Loucy (cell line): ENCODE results near the gene LIPC.

ENCODE experiments used
- H2AFZ ChIP-seq: fragments of 200-600 bp; sonication (generic); 2 replicates; pipeline ENCODE4 v1.6.0; 2016; ENCODE audit warnings: antibody characterized with exemption, mild to moderate bottlenecking, low read length, moderate library complexity
- H3F3A ChIP-seq: fragments of 200-600 bp; 2 replicates; pipeline ENCODE4 v1.6.0; 2016; ENCODE audit warnings: antibody characterized with exemption, low read depth, mild to moderate bottlenecking
- H3K27me3 ChIP-seq: fragments of 200-600 bp; sonication (generic); 2 replicates; pipeline ENCODE4 v1.6.1; 2014; ENCODE audit warnings: low read length, mild to moderate bottlenecking; ENCODE audit not compliant: insufficient read depth, poor library complexity, severe bottlenecking
- H3K36me3 ChIP-seq: fragments of 200-600 bp; sonication (generic); 2 replicates; pipeline ENCODE4 v1.6.1; 2016; ENCODE audit warnings: low read length; ENCODE audit not compliant: insufficient read depth
- H3K4me1 ChIP-seq: fragments of 200-600 bp; sonication (generic); 2 replicates; pipeline ENCODE4 v1.5.1; 2014; ENCODE audit warnings: low read length, mild to moderate bottlenecking; ENCODE audit not compliant: insufficient read depth, poor library complexity, severe bottlenecking
- H3K4me2 ChIP-seq: fragments of 200-600 bp; sonication (generic); 2 replicates; pipeline ENCODE4 v1.6.0; 2014; ENCODE audit warnings: antibody characterized with exemption, low read length, low read depth, mild to moderate bottlenecking; ENCODE audit not compliant: poor library complexity, severe bottlenecking
- H3K4me3 ChIP-seq: fragments of 200-600 bp; sonication (generic); 2 replicates; pipeline ENCODE4 v1.5.1; 2014; ENCODE audit warnings: low read length, mild to moderate bottlenecking, mixed read lengths; ENCODE audit not compliant: poor library complexity, severe bottlenecking
- H3K79me2 ChIP-seq: fragments of 200-600 bp; sonication (generic); 2 replicates; pipeline ENCODE4 v1.6.1; 2014; ENCODE audit warnings: low read length; ENCODE audit not compliant: insufficient read depth
- H3K9ac ChIP-seq: fragments of 200-600 bp; sonication (generic); 2 replicates; pipeline ENCODE4 v1.6.0; 2014; ENCODE audit warnings: mild to moderate bottlenecking, low read depth, low read length, moderate library complexity; ENCODE audit not compliant: poor library complexity, severe bottlenecking
- H3K9me2 ChIP-seq: fragments of 200-600 bp; sonication (generic); replicated peaks from 2 replicates; pipeline ENCODE4 v1.6.1; 2016; ENCODE audit warnings: low read depth, low read length, mixed read lengths
- H3K9me3 ChIP-seq: fragments of 200-600 bp; sonication (generic); 2 replicates; pipeline ENCODE4 v1.6.1; 2014; ENCODE audit warnings: mild to moderate bottlenecking, antibody characterized with exemption, low read length, low read depth; ENCODE audit not compliant: insufficient read depth
- H4K20me1 ChIP-seq: fragments of 200-600 bp; sonication (generic); 2 replicates; pipeline ENCODE4 v1.6.0; 2014; ENCODE audit warnings: antibody characterized with exemption, low read length, mild to moderate bottlenecking; ENCODE audit not compliant: insufficient read depth, poor library complexity, severe bottlenecking
- EZH2phosphoT487 ChIP-seq: fragments of 200-600 bp; IDR thresholded peaks from 2 replicates; pipeline ENCODE4 v1.6.1; 2018; ENCODE audit warnings: antibody characterized with exemption, mild to moderate bottlenecking, moderate library complexity, borderline replicate concordance
- TF ChIP-seq, protein P1 (sequence below): fragments of 200-600 bp; sonication (generic); conservative IDR thresholded peaks from 2 replicates; pipeline ENCODE4 v1.5.1; 2014; ENCODE audit warnings: mild to moderate bottlenecking, antibody characterized with exemption, low read length

The LIPC gene

DNA sequence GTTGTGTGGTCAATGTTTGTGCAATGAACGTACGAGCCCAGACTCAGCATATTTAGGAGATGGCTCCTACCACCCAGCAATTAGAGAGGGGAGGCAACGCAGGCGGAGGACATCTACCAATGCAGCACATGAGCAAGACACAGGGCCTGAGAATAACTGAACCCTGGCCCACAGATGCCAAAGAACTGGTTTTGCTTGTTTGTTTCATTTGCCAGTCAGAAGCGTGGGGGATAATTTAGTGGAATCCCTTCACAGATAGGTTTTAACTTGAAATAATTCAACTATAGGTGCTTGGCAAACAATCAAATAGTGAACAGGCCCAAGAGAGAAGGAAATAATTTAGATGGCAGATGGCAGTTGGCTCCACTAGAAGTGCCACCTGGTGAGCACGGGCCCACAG lies 54.8 kb downstream of the LIPC start:
- peaks cover 32% of the 10 kb centered on the region for H3K4me1 ChIP-seq

DNA sequence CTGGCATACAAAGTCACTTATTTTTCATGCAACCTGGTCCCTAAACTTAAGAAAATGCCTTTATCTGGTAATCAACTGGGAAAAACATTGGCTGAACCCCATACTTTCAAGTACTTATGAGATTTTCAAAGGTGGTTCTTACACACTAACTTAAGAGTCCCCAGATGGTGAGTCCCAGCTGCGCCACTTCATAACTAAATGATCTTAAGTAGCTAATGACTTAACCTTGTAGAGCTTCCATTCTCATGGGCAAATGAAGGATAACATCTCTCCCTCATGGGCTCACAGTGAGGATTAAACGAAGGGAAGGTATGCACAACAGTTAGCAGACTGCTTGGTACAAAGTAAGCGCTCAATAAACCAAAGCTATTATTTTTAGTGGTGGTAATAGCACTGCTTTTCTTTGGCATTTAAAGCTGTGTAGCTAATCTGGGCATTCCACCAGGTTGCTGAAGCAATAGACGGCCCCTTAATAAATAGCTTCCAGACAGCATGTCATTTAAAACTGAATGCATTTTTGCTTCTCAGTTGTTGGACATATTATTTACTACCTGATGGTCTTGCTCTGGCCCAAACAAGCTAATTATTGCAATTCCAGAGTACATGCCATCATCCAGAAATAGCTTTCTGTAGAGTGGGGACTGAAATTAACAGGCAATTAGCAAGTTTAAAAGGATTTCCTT lies 55.4 kb downstream of the LIPC start:
- no peak overlapping the region for H3K4me3 ChIP-seq
- no peaks in the 10 kb centered on the region for H3K36me3 ChIP-seq
- no peaks in the 10 kb centered on the region for H3K27me3 ChIP-seq
- no peak overlapping the region for H2AFZ ChIP-seq
- no peak for TF ChIP-seq EZH2phosphoT487
- TF ChIP-seq, protein P1, sequence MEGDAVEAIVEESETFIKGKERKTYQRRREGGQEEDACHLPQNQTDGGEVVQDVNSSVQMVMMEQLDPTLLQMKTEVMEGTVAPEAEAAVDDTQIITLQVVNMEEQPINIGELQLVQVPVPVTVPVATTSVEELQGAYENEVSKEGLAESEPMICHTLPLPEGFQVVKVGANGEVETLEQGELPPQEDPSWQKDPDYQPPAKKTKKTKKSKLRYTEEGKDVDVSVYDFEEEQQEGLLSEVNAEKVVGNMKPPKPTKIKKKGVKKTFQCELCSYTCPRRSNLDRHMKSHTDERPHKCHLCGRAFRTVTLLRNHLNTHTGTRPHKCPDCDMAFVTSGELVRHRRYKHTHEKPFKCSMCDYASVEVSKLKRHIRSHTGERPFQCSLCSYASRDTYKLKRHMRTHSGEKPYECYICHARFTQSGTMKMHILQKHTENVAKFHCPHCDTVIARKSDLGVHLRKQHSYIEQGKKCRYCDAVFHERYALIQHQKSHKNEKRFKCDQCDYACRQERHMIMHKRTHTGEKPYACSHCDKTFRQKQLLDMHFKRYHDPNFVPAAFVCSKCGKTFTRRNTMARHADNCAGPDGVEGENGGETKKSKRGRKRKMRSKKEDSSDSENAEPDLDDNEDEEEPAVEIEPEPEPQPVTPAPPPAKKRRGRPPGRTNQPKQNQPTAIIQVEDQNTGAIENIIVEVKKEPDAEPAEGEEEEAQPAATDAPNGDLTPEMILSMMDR, result no peak
- peaks cover 32% of the 10 kb centered on the region for H3K4me1 ChIP-seq
- no peaks in the 10 kb centered on the region for H4K20me1 ChIP-seq
- no peak overlapping the region for H3K4me2 ChIP-seq
- no peak overlapping the region for H3K9ac ChIP-seq
- H3K9me2 ChIP-seq, result no peaks in the 10 kb centered on the region
- no peaks in the 10 kb centered on the region for H3K79me2 ChIP-seq
- peaks cover 3% of the 10 kb centered on the region; the same call in 1 of the 2 replicates for H3K9me3 ChIP-seq
- no peaks in the 10 kb centered on the region; the same call in 1 of the 2 replicates for H3F3A ChIP-seq

More for the DNA sequence above, 54.8 kb downstream of the LIPC start:
- H3K79me2 ChIP-seq, result no peaks in the 10 kb centered on the region
- H3K9ac ChIP-seq, result no peak overlapping the region
- no peaks in the 10 kb centered on the region for H3K27me3 ChIP-seq
- H3F3A ChIP-seq, result no peaks in the 10 kb centered on the region; the same call in 1 of the 2 replicates
- H4K20me1 ChIP-seq, result no peaks in the 10 kb centered on the region
- H3K9me3 ChIP-seq, result peaks cover 3% of the 10 kb centered on the region; the same call in 1 of the 2 replicates
- H3K4me2 ChIP-seq, result no peak overlapping the region
- H2AFZ ChIP-seq, result no peak overlapping the region
- H3K9me2 ChIP-seq, result no peaks in the 10 kb centered on the region
- H3K36me3 ChIP-seq, result no peaks in the 10 kb centered on the region
- TF ChIP-seq EZH2phosphoT487, result no peak
- TF ChIP-seq, protein P1, result no peak
- no peak overlapping the region for H3K4me3 ChIP-seq

DNA sequence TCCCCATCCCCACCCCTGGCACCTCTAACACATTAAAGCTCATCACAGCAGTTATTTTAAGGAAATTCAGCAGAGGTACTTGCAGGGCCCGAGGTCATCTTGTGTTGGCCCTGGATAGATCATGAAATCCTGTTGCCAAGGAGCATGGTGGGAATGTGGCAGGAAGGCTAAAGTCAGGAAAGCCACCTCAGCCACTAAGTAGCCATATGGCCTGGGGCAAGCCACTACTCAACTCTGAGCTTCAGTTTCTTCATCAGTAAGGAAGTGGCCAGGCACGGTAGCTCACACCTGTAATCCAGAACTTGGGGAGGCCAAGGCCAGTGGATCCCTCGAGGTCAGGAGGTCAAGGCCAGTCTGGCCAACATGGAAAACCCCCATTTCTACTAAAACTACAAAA lies 55.9 kb downstream of the LIPC start:
- H3K4me1 ChIP-seq, result peaks cover 36% of the 10 kb centered on the region
- H3K4me2 ChIP-seq, result no peak overlapping the region
- TF ChIP-seq, protein P1, result no peak
- TF ChIP-seq EZH2phosphoT487, result no peak
- H3K9ac ChIP-seq, result no peak overlapping the region
- no peak overlapping the region for H3K4me3 ChIP-seq
- H4K20me1 ChIP-seq, result no peaks in the 10 kb centered on the region
- H3K9me3 ChIP-seq, result peaks cover 3% of the 10 kb centered on the region; the same call in 1 of the 2 replicates
- H3F3A ChIP-seq, result no peaks in the 10 kb centered on the region; the same call in 1 of the 2 replicates
- H2AFZ ChIP-seq, result no peak overlapping the region
- H3K9me2 ChIP-seq, result no peaks in the 10 kb centered on the region
- no peaks in the 10 kb centered on the region for H3K27me3 ChIP-seq
- no peaks in the 10 kb centered on the region for H3K36me3 ChIP-seq
- H3K79me2 ChIP-seq, result no peaks in the 10 kb centered on the region
